Neural cell (in vitro differentiated cells): ENCODE measurements around the gene USP6NL.

ENCODE experiments used
- CTCF ChIP-seq: fragments of 450-650 bp; IDR thresholded peaks from 2 replicates; pipeline ENCODE4 v1.5.1; 2014; ENCODE audit warnings: antibody characterized with exemption, mild to moderate bottlenecking, moderate library complexity; ENCODE audit not compliant: poor library complexity, severe bottlenecking
- MXI1 ChIP-seq: fragments of 450-650 bp; conservative IDR thresholded peaks from 2 replicates; pipeline ENCODE4 v1.6.1; 2014; ENCODE audit warnings: antibody characterized with exemption, mild to moderate bottlenecking; ENCODE audit not compliant: poor library complexity, severe bottlenecking
- POLR2AphosphoS5 ChIP-seq: IDR thresholded peaks from 2 replicates; pipeline ENCODE4 v1.6.1; 2012
- RAD21 ChIP-seq: fragments of 450-650 bp; conservative IDR thresholded peaks from 2 replicates; pipeline ENCODE4 v1.6.1; 2014; ENCODE audit warnings: antibody characterized with exemption, mild to moderate bottlenecking, moderate library complexity
- REST ChIP-seq: IDR thresholded peaks from 2 replicates; pipeline ENCODE4 v1.6.1; 2012; ENCODE audit warnings: borderline replicate concordance

GRCh38 chr10:11520892-11521291 is 90.6 kb downstream of the USP6NL start:
- TF ChIP-seq CTCF: no peak
- no peak for TF ChIP-seq REST
- no peak for TF ChIP-seq MXI1
- no peak for TF ChIP-seq RAD21
- no peak for TF ChIP-seq POLR2AphosphoS5
